Upper lobe of left lung (tissue), 6 donors: ENCODE data around the gene WDR41. TPM values are rescaled to one million over a fixed set of nuclear protein-coding genes. Genes with fewer than 3 reads are reported as not detected.
"Not testable (repeated sequence)": the region's sequence is repeated elsewhere in the genome, so short reads cannot be mapped to it uniquely, and the experiment has no call there.

Source experiments
- ATAC-seq, 2 donors: fragments of 200-7000 bp; cut with Tn5 transposase; one replicate each; pipeline ENCODE4 v1.9.1; 2022; ENCODE audit warnings: mild to moderate bottlenecking in 2 of 2, moderate library complexity in 2 of 2; ENCODE audit not compliant: low FRiP score in 2 of 2
- DNase-seq, 2 donors: peaks; one replicate each; pipeline ENCODE4 v3.0.0-alpha.2; 2019 to 2020
- H3K27ac ChIP-seq, 4 donors: fragments of 200-600 bp; sonication (generic); one replicate each; pipeline ENCODE4 v1.5.1; 2016 to 2019
- H3K27me3 ChIP-seq, 4 donors: fragments of 200-600 bp; sonication (generic); one replicate each; pipeline ENCODE4 v1.5.1; 2017 to 2019
- H3K36me3 ChIP-seq, 4 donors: fragments of 200-600 bp; sonication (generic); one replicate each; pipeline ENCODE4 v1.5.1; 2016 to 2019
- H3K4me1 ChIP-seq, 4 donors: fragments of 200-600 bp; sonication (generic); one replicate each; pipeline ENCODE4 v1.5.1; 2018 to 2019
- H3K4me3 ChIP-seq, 4 donors: fragments of 200-600 bp; sonication (generic); one replicate each; pipeline ENCODE4 v1.5.1; 2017 to 2019; ENCODE audit warnings: mild to moderate bottlenecking in 2 of 4, moderate library complexity in 1 of 4
- H3K9me3 ChIP-seq, 4 donors: fragments of 200-600 bp; sonication (generic); one replicate each; pipeline ENCODE4 v1.5.1; 2018 to 2019
- CTCF ChIP-seq, 6 experiments: fragments of 450-650 bp in 4 of 6; fragments of 200-600 bp in 2 of 6; sonication (generic) in 2 of 6; IDR thresholded peaks; one replicate each; pipeline ENCODE4 v1.5.1; 2016 to 2019; ENCODE audit warnings: antibody characterized with exemption in 6 of 6
- EP300 ChIP-seq, 4 donors: sonication (generic); formaldehyde crosslinking; IDR thresholded peaks; one replicate each; pipeline ENCODE4 v1.5.1; 2017; ENCODE audit warnings: antibody characterized with exemption in 4 of 4, control low read depth in 2 of 4
- POLR2A ChIP-seq, 4 donors: fragments of 450-650 bp; IDR thresholded peaks; one replicate each; pipeline ENCODE4 v1.5.1; 2016 to 2017; ENCODE audit warnings: antibody characterized with exemption in 4 of 4, mild to moderate bottlenecking in 2 of 4
- POLR2AphosphoS5 ChIP-seq, 2 donors: sonication (generic); formaldehyde crosslinking; IDR thresholded peaks; one replicate each; pipeline ENCODE4 v1.5.1; 2017; ENCODE audit warnings: antibody characterized with exemption in 2 of 2
- WGBS, 2 donors: methylation state at CpG; one replicate each; pipeline ENCODE4 v1.1.5; 2017 to 2018; 5-methylcytosine and 5-hydroxymethylcytosine counted together
- total RNA-seq, 6 donors: library from RNA; depleted of rRNA in 4 of 6; stranded (reverse); fragments of >200 nt in 4 of 6; gene quantifications; one replicate each; pipeline versions ENCODE4 v1.1.0 to v1.2.1, GENCODE V29; 2016 to 2021
- donor health status: DM: no; HTN: no; CAD: no; lungs with moderate emphysema.
- donor health status: DM: no; HTN: yes; CAD: no; lungs with severe emphysema.

WDR41 gene
- total RNA-seq, 6 donors from 2014 or later, result 13.9 to 69.9 (median 36.6) TPM

GRCh38 chr5:77486344-77486962 lies 5.7 kb downstream of the WDR41 start:
- Histone ChIP-seq H3K4me3 (no peak overlapping the region), H3K4me1 (peaks cover 0 to 10% (median 5%) of the 10 kb centered on the region in 4 donors), H3K27me3 (no peaks in the 10 kb centered on the region), H3K36me3 (peaks cover 0 to 27% (median 2%) of the 10 kb centered on the region in 4 donors), H3K9me3 (no peaks in the 10 kb centered on the region), H3K27ac (no peak overlapping the region)
- ATAC-seq, result no peak
- TF ChIP-seq POLR2A (IDR thresholded peaks at IDR 0.05), result no peak
- no peak for TF ChIP-seq CTCF (IDR thresholded peaks at IDR 0.05)
- TF ChIP-seq POLR2AphosphoS5 (IDR thresholded peaks at IDR 0.05), result no peak
- TF ChIP-seq EP300 (IDR thresholded peaks at IDR 0.05), result no peak
- WGBS, 2 donors, result 55 to 59% methylated on average over 3 to 4 of the region's 4 CpGs
- peak in 1 of 2 donors; percentile 31 for DNase-seq

GRCh38 chr5:77483682-77484081 lies 8.4 kb downstream of the WDR41 start:
- TF ChIP-seq EP300 (IDR thresholded peaks at IDR 0.05) (no peak), CTCF (IDR thresholded peaks at IDR 0.05) (no peak), POLR2AphosphoS5 (IDR thresholded peaks at IDR 0.05) (no peak), POLR2A (IDR thresholded peaks at IDR 0.05) (no peak)
- ATAC-seq, result no peak
- DNase-seq, result no peak
- Histone ChIP-seq H3K36me3 (peaks cover 0 to 30% (median 2%) of the 10 kb centered on the region in 4 donors), H3K9me3 (no peaks in the 10 kb centered on the region), H3K4me1 (peaks cover 0 to 7% (median 0%) of the 10 kb centered on the region in 4 donors), H3K27ac (no peak overlapping the region), H3K4me3 (no peak overlapping the region), H3K27me3 (no peaks in the 10 kb centered on the region)
- 89 to 92% methylated on average over 2 of the region's 2 CpGs for WGBS, 2 donors

- peak in 1 of 2 donors; percentile 53 for DNase-seq
- 96 to 100% methylated on average over 11 of the region's 11 CpGs for WGBS, 2 donors
Measured at GRCh38 chr5:77475041-77475440, 17.1 kb downstream of the WDR41 start.

GRCh38 chr5:77468875-77469274 lies 23.2 kb downstream of the WDR41 start:
- not testable (repeated sequence) for DNase-seq, H3K36me3 ChIP-seq, ATAC-seq, H3K27me3 ChIP-seq, H3K27ac ChIP-seq, H3K4me1 ChIP-seq, H3K9me3 ChIP-seq, H3K4me3 ChIP-seq
- 93 to 95% methylated on average over 3 of the region's 3 CpGs for WGBS, 2 donors

More at GRCh38 chr5:77475041-77475440, 17.1 kb downstream of the WDR41 start:
- not testable (repeated sequence) for ATAC-seq, H3K9me3 ChIP-seq, H3K4me3 ChIP-seq, H3K36me3 ChIP-seq, H3K27ac ChIP-seq, H3K27me3 ChIP-seq, H3K4me1 ChIP-seq

GRCh38 chr5:77463905-77464304 lies 28.2 kb downstream of the WDR41 start:
- WGBS, 2 donors, result 84 to 94% methylated on average over 1 of the region's 1 CpG
- ATAC-seq (no peak), DNase-seq (no peak)
- TF ChIP-seq CTCF (IDR thresholded peaks at IDR 0.05) (no peak), POLR2AphosphoS5 (IDR thresholded peaks at IDR 0.05) (no peak), POLR2A (IDR thresholded peaks at IDR 0.05) (no peak), EP300 (IDR thresholded peaks at IDR 0.05) (no peak)
- Histone ChIP-seq H3K27me3 (no peaks in the 10 kb centered on the region), H3K27ac (no peak overlapping the region), H3K4me1 (peaks cover 0 to 5% (median 0%) of the 10 kb centered on the region in 4 donors), H3K4me3 (no peak overlapping the region), H3K9me3 (no peaks in the 10 kb centered on the region), H3K36me3 (peaks cover 0 to 4% (median 0%) of the 10 kb centered on the region in 4 donors)

GRCh38 chr5:77461287-77461686 lies 30.8 kb downstream of the WDR41 start:
- ATAC-seq, result no peak
- no peak overlapping the region for H3K27ac ChIP-seq
- H3K9me3 ChIP-seq, result no peaks in the 10 kb centered on the region
- no peak overlapping the region for H3K4me3 ChIP-seq
- peaks cover 0 to 7% (median 0%) of the 10 kb centered on the region in 4 donors for H3K36me3 ChIP-seq
- 79 to 84% methylated on average over 5 of the region's 5 CpGs for WGBS, 2 donors
- TF ChIP-seq EP300 (IDR thresholded peaks at IDR 0.05), result no peak
- TF ChIP-seq POLR2AphosphoS5 (IDR thresholded peaks at IDR 0.05), result no peak
- TF ChIP-seq CTCF (IDR thresholded peaks at IDR 0.05), result no peak
- TF ChIP-seq POLR2A (IDR thresholded peaks at IDR 0.05), result no peak
- H3K4me1 ChIP-seq, result peaks cover 0 to 5% (median 0%) of the 10 kb centered on the region in 4 donors
- no peak for DNase-seq
- no peaks in the 10 kb centered on the region for H3K27me3 ChIP-seq
